Adrenal gland (tissue), 5 donors: Measurements from ENCODE around the gene TTC23.

Experiments used
- CTCF ChIP-seq, 6 experiments: fragments of 450-650 bp in 4 of 6; fragments of 200-600 bp in 2 of 6; sonication (generic) in 1 of 6; IDR thresholded peaks; 1 replicate in 5 of 6; 2 replicates in 1 of 6; pipeline versions ENCODE4 v1.5.1 to v1.8.0; 2016 to 2021; ENCODE audit warnings: antibody characterized with exemption in 6 of 6, mild to moderate bottlenecking in 2 of 6, moderate library complexity in 1 of 6
- POLR2A ChIP-seq, 2 donors: fragments of 450-650 bp; IDR thresholded peaks; one replicate each; pipeline ENCODE4 v1.6.1; 2017; ENCODE audit warnings: antibody characterized with exemption in 2 of 2, mild to moderate bottlenecking in 2 of 2, moderate library complexity in 1 of 2
- donor health status: DM: no; HTN: no; CAD: no.

DNA sequence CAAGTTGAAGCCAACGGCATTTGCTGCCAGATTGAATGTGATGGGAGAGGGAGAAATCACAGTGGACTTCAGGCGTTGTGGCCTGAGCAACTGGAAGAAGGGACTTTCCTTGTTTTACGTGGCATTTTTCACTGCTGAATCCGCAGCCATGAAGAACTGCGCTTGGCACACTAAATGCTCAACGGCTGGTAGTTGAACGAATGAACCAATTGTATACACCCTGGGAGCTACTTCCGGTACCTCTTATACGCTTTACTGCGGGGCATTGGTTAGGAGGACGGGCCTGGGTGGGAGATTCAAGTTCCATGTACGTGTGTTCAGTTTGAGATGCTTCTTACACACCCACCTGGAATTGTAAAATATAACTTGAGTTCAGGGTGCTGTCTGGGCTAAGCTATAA is 139.3 kb downstream of the TTC23 start:
- no peak for TF ChIP-seq CTCF (IDR thresholded peaks at IDR 0.05)
- no peak for TF ChIP-seq POLR2A (IDR thresholded peaks at IDR 0.05)
